HG03066 (cell line): ENCODE data around the gene ITIH4.

Experiments used
- ATAC-seq: cut with Tn5 transposase; IDR thresholded peaks from one replicate; pipeline ENCODE4 v1.9.1; 2021; ENCODE audit warnings: low read depth; ENCODE audit not compliant: unreplicated experiment

Gene ITIH4

GRCh38 chr3:52773361-52774065 lies 57.0 kb downstream of the ITIH4 start:
- no peak for ATAC-seq

- ATAC-seq: no peak
Measured at GRCh38 chr3:52771702-52772101, 58.8 kb downstream of the ITIH4 start.

GRCh38 chr3:52771334-52771681 lies 59.2 kb downstream of the ITIH4 start:
- ATAC-seq: peak; percentile 20

- ATAC-seq: peak; percentile 90
Measured at GRCh38 chr3:52770496-52771333, 59.8 kb downstream of the ITIH4 start, which contains the start of gene NEK4. NEK4 (minus strand) TSS chr3:52770940; CDS start chr3:52770746, 194 bp downstream.

- no peak for ATAC-seq
Measured at GRCh38 chr3:52769786-52770455, 60.6 kb downstream of the ITIH4 start.

GRCh38 chr3:52763466-52763865 lies 67.0 kb downstream of the ITIH4 start:
- no peak for ATAC-seq
